ENCODE results near the gene PCDH9. TPM values are rescaled to one million over a fixed set of nuclear protein-coding genes. Genes with fewer than 3 reads are reported as not detected.
A peak's percentile ranks its signal among the peaks of the same experiment; 100 is the strongest.

Gene PCDH9
- polyA plus RNA-seq (2011; rRNA removed) = 2.2 and 3.3 TPM in 2 replicates
- 9.2 and 12.6 TPM in 2 replicates for polyA minus RNA-seq (2011; rRNA and poly(A)+ RNA removed)

- peaks cover 3% of the 10 kb centered on the region; the same call in 1 of the 2 replicates for H3K9me3 ChIP-seq (ENCODE audit: control insufficient read depth, insufficient read depth, low read length)
- no peaks in the 10 kb centered on the region for H3K27me3 ChIP-seq (ENCODE audit: control insufficient read depth, insufficient read depth, low read length)
- no peak for DNase-seq (ENCODE audit: low read depth, low spot score)
- H3K4me3 ChIP-seq (ENCODE audit: low read depth, low read length) = peak within 1 kb of the TSS; percentile 89
- ChIA-PET CTCF (interaction anchor here (1.6 kb wide), 1 partner anchor 611 kb away, joined by 10 read pairs; no protein-coding TSS in a partner anchor), POLR2A (interaction anchor here (0.6 kb wide), 1 partner anchor 1442 kb away, joined by 4 read pairs; no protein-coding TSS in a partner anchor)
- no peak for TF ChIP-seq CTCF (IDR thresholded peaks at IDR 0.05; ENCODE audit: low read depth, low read length)
- peak within 1 kb of the TSS; percentile 81 for H3K27ac ChIP-seq (ENCODE audit: low read depth, low read length)
Observed at GRCh38 chr13:67229481-67230403, at the start of gene PCDH9. Gene PCDH9 (minus strand): TSS chr13:67230336. CDS start chr13:67228440, 1,896 bp downstream.

- TF ChIP-seq CTCF (IDR thresholded peaks at IDR 0.05; ENCODE audit: low read depth, low read length) = no peak
- Histone ChIP-seq H3K9me3 (ENCODE audit: control insufficient read depth, insufficient read depth, low read length) (no peaks in the 10 kb centered on the region), H3K27me3 (ENCODE audit: control insufficient read depth, insufficient read depth, low read length) (no peaks in the 10 kb centered on the region), H3K27ac (ENCODE audit: low read depth, low read length) (no peak overlapping the region), H3K4me3 (ENCODE audit: low read depth, low read length) (no peak overlapping the region)
- CTCF ChIA-PET = no interaction called here
- peak; percentile 43 for DNase-seq (ENCODE audit: low read depth, low spot score)
- POLR2A ChIA-PET = no interaction called here
Observed at GRCh38 chr13:67278235-67278634, 48.1 kb upstream of the PCDH9 start.

- H3K9me3 ChIP-seq (ENCODE audit: control insufficient read depth, insufficient read depth, low read length) = no peaks in the 10 kb centered on the region
- TF ChIP-seq CTCF (IDR thresholded peaks at IDR 0.05; ENCODE audit: low read depth, low read length) = no peak
- DNase-seq (ENCODE audit: low read depth, low spot score) = no peak
- no peak overlapping the region for H3K4me3 ChIP-seq (ENCODE audit: low read depth, low read length)
- no peaks in the 10 kb centered on the region for H3K27me3 ChIP-seq (ENCODE audit: control insufficient read depth, insufficient read depth, low read length)
- CTCF ChIA-PET = no interaction called here
- POLR2A ChIA-PET = no interaction called here
- H3K27ac ChIP-seq (ENCODE audit: low read depth, low read length) = no peak overlapping the region
Observed at GRCh38 chr13:67277581-67277980, 47.4 kb upstream of the PCDH9 start.

GRCh38 chr13:67275351-67275960, 45.3 kb upstream of the PCDH9 start:
- no peak for TF ChIP-seq CTCF (IDR thresholded peaks at IDR 0.05; ENCODE audit: low read depth, low read length)
- Histone ChIP-seq H3K27ac (ENCODE audit: low read depth, low read length) (no peak overlapping the region), H3K27me3 (ENCODE audit: control insufficient read depth, insufficient read depth, low read length) (no peaks in the 10 kb centered on the region), H3K4me3 (ENCODE audit: low read depth, low read length) (no peak overlapping the region), H3K9me3 (ENCODE audit: control insufficient read depth, insufficient read depth, low read length) (no peaks in the 10 kb centered on the region)
- CTCF ChIA-PET = interaction anchor here (0.6 kb wide), 1 partner anchor 37 kb away, joined by 3 read pairs; no protein-coding TSS in a partner anchor
- DNase-seq (ENCODE audit: low read depth, low spot score) = no peak
- POLR2A ChIA-PET = no interaction called here

- no peaks in the 10 kb centered on the region for H3K9me3 ChIP-seq (ENCODE audit: control insufficient read depth, insufficient read depth, low read length)
- H3K27me3 ChIP-seq (ENCODE audit: control insufficient read depth, insufficient read depth, low read length) = no peaks in the 10 kb centered on the region
- H3K27ac ChIP-seq (ENCODE audit: low read depth, low read length) = no peak overlapping the region
- CTCF ChIA-PET = no interaction called here
- POLR2A ChIA-PET = no interaction called here
- DNase-seq (ENCODE audit: low read depth, low spot score) = no peak
- no peak for TF ChIP-seq CTCF (IDR thresholded peaks at IDR 0.05; ENCODE audit: low read depth, low read length)
- no peak overlapping the region for H3K4me3 ChIP-seq (ENCODE audit: low read depth, low read length)
Observed at GRCh38 chr13:67273001-67273400, 42.9 kb upstream of the PCDH9 start.

Data from AG04450 (cell line).